MM.1S (cell line): ENCODE data around the gene FRMD3.

Experiments used
- DNase-seq: peaks from one replicate; pipeline ENCODE4 v3.0.0-alpha.2; 2015
- H2AFZ ChIP-seq: fragments of 300-600 bp; sonication (generic); 2 replicates; pipeline ENCODE4 v1.6.0; 2016; ENCODE audit warnings: antibody characterized with exemption, low read length
- H3F3A ChIP-seq: fragments of 300-600 bp; sonication (generic); 2 replicates; pipeline ENCODE4 v1.6.1; 2016; ENCODE audit warnings: mild to moderate bottlenecking, antibody characterized with exemption, low read length, moderate library complexity, mixed read lengths; ENCODE audit not compliant: insufficient read depth
- H3K27ac ChIP-seq: fragments of 300-600 bp; sonication (generic); 2 replicates; pipeline ENCODE4 v1.5.1; 2016; ENCODE audit warnings: mild to moderate bottlenecking, low read length
- H3K27me3 ChIP-seq: fragments of 300-600 bp; sonication (generic); replicated peaks from 2 replicates; pipeline ENCODE4 v1.6.0; 2016; ENCODE audit warnings: low read length; ENCODE audit not compliant: insufficient read depth
- H3K36me3 ChIP-seq: fragments of 300-600 bp; sonication (generic); replicated peaks from 2 replicates; pipeline ENCODE4 v1.6.1; 2016; ENCODE audit warnings: mild to moderate bottlenecking, low read length, mixed read lengths; ENCODE audit not compliant: insufficient read depth
- H3K4me1 ChIP-seq: fragments of 300-600 bp; sonication (generic); 2 replicates; pipeline ENCODE4 v1.6.1; 2016; ENCODE audit warnings: low read length, mixed read lengths
- H3K4me2 ChIP-seq: fragments of 300-600 bp; sonication (generic); 2 replicates; pipeline ENCODE4 v1.6.0; 2016; ENCODE audit warnings: low read depth, low read length
- H3K4me3 ChIP-seq: fragments of 300-600 bp; sonication (generic); 2 replicates; pipeline ENCODE4 v1.5.1; 2016; ENCODE audit warnings: low read length, mixed read lengths
- H3K79me2 ChIP-seq: fragments of 300-600 bp; sonication (generic); 2 replicates; pipeline ENCODE4 v1.6.1; 2016; ENCODE audit warnings: mixed run types, low read length, mixed read lengths
- H3K9ac ChIP-seq: fragments of 300-600 bp; sonication (generic); 2 replicates; pipeline ENCODE4 v1.6.1; 2016; ENCODE audit warnings: low read length, mixed read lengths
- H3K9me2 ChIP-seq: fragments of 300-600 bp; sonication (generic); replicated peaks from 2 replicates; pipeline ENCODE4 v1.6.1; 2016; ENCODE audit warnings: mild to moderate bottlenecking, low read length, mixed read lengths; ENCODE audit not compliant: insufficient read depth
- H3K9me3 ChIP-seq: fragments of 300-600 bp; sonication (generic); replicated peaks from 2 replicates; pipeline ENCODE4 v1.6.1; 2016; ENCODE audit warnings: mild to moderate bottlenecking, low read length, mixed read lengths; ENCODE audit not compliant: insufficient read depth
- H4K20me1 ChIP-seq: fragments of 300-600 bp; sonication (generic); 2 replicates; pipeline ENCODE4 v1.6.1; 2016; ENCODE audit warnings: mild to moderate bottlenecking, low read length, moderate library complexity, mixed read lengths; ENCODE audit not compliant: insufficient read depth
- EZH2 ChIP-seq: fragments of 300-600 bp; sonication (generic); optimal IDR thresholded peaks from 2 replicates; pipeline ENCODE3; 2017; ENCODE audit warnings: low read depth, mild to moderate bottlenecking, antibody characterized with exemption, low read length, mixed read lengths
- EZH2phosphoT487 ChIP-seq: fragments of 300-600 bp; sonication (generic); IDR thresholded peaks from 2 replicates; pipeline ENCODE4 v1.6.1; 2018; ENCODE audit warnings: antibody characterized with exemption, low read length
- TF ChIP-seq, protein P1 (sequence below): fragments of 300-600 bp; sonication (generic); IDR thresholded peaks from 2 replicates; pipeline ENCODE4 v1.5.1; 2016; ENCODE audit warnings: antibody characterized with exemption, low read length, mixed read lengths

FRMD3 gene

DNA sequence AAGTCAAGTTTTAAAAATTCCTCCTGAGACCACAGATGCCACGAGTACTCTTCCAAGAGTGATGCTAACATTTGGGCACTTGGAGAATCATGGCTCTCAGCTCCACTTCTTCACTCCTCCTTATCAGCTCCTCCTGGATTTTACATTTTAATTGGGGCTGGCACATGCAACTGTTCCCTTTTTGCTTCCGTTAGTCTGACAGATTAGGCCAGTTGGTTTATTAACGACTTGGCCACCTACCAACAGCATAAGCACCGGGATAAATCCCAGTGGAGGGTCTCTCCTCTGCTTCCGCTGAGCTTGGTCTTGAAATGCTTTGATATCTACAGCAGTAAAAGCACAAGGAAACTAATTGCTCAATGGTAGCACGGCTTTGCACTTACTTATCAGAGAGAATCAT is 340.6 kb downstream of the FRMD3 start:
- H4K20me1 ChIP-seq = no peaks in the 10 kb centered on the region
- no peaks in the 10 kb centered on the region for H3K4me1 ChIP-seq
- no peaks in the 10 kb centered on the region for H3F3A ChIP-seq
- no peak overlapping the region for H2AFZ ChIP-seq
- H3K36me3 ChIP-seq = no peaks in the 10 kb centered on the region
- H3K4me2 ChIP-seq = no peak overlapping the region
- H3K27ac ChIP-seq = no peak overlapping the region
- DNase-seq = no peak
- no peaks in the 10 kb centered on the region for H3K79me2 ChIP-seq
- no peaks in the 10 kb centered on the region for H3K9me2 ChIP-seq
- H3K4me3 ChIP-seq = no peak overlapping the region
- H3K9ac ChIP-seq = no peak overlapping the region
- H3K9me3 ChIP-seq = no peaks in the 10 kb centered on the region
- no peak for TF ChIP-seq EZH2
- TF ChIP-seq, protein P1, sequence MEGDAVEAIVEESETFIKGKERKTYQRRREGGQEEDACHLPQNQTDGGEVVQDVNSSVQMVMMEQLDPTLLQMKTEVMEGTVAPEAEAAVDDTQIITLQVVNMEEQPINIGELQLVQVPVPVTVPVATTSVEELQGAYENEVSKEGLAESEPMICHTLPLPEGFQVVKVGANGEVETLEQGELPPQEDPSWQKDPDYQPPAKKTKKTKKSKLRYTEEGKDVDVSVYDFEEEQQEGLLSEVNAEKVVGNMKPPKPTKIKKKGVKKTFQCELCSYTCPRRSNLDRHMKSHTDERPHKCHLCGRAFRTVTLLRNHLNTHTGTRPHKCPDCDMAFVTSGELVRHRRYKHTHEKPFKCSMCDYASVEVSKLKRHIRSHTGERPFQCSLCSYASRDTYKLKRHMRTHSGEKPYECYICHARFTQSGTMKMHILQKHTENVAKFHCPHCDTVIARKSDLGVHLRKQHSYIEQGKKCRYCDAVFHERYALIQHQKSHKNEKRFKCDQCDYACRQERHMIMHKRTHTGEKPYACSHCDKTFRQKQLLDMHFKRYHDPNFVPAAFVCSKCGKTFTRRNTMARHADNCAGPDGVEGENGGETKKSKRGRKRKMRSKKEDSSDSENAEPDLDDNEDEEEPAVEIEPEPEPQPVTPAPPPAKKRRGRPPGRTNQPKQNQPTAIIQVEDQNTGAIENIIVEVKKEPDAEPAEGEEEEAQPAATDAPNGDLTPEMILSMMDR = no peak
- TF ChIP-seq EZH2phosphoT487 = no peak
- no peaks in the 10 kb centered on the region for H3K27me3 ChIP-seq

DNA sequence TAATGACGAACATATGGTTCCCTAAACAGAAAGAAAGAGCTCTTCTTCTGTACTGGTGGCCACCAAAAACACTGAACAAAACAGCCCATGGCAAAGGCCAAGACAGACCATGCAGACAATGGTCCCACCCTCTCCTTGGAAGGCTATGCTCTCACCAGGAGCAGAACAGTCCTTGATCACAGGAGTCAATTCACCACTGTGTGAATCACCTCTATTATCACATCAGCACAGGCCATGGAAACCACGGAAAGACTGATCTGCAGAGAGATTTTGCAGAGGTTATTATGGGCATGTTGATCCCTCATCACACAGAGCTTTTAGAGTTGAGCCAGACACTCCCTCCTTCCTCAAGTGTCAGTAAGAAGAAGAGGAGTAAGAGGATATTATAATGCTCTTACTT is 341.3 kb downstream of the FRMD3 start:
- TF ChIP-seq EZH2phosphoT487 (no peak), EZH2 (no peak)
- TF ChIP-seq, protein P1 = no peak
- Histone ChIP-seq H3K9ac (no peak overlapping the region), H3K9me3 (no peaks in the 10 kb centered on the region), H3K27me3 (no peaks in the 10 kb centered on the region), H3K4me1 (no peaks in the 10 kb centered on the region), H2AFZ (no peak overlapping the region), H3K79me2 (no peaks in the 10 kb centered on the region), H4K20me1 (no peaks in the 10 kb centered on the region), H3F3A (no peaks in the 10 kb centered on the region), H3K27ac (no peak overlapping the region), H3K4me2 (no peak overlapping the region), H3K9me2 (no peaks in the 10 kb centered on the region), H3K4me3 (no peak overlapping the region), H3K36me3 (no peaks in the 10 kb centered on the region)
- no peak for DNase-seq
